Measurements from ENCODE around the gene TRIM66. TPM values are rescaled to one million over a fixed set of nuclear protein-coding genes. Genes with fewer than 3 reads are reported as not detected.

The TRIM66 gene
- polyA plus RNA-seq, 1 donor from 2014 or later: 0.75 TPM

DNA sequence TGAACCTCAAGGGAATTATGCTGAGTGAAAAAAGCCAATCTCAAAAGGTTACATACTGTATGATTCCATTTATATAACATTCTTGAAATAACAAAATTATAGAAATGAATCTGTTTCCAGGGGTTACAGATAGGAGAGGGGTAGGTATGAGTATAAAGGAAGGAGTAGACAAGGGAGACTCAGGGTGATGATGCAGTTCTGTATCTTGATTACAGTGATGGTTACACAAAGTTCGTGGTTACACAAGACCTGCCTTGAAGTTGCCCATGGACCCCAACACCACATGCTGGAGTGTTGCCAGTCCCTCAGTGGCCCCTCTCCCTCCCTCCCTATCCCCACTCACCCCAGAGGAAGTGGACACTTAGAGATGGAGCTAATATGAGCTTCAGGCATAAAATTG lies 108.7 kb downstream of the TRIM66 start:
- H3K27ac Mint-ChIP-seq: no peak overlapping the region

DNA sequence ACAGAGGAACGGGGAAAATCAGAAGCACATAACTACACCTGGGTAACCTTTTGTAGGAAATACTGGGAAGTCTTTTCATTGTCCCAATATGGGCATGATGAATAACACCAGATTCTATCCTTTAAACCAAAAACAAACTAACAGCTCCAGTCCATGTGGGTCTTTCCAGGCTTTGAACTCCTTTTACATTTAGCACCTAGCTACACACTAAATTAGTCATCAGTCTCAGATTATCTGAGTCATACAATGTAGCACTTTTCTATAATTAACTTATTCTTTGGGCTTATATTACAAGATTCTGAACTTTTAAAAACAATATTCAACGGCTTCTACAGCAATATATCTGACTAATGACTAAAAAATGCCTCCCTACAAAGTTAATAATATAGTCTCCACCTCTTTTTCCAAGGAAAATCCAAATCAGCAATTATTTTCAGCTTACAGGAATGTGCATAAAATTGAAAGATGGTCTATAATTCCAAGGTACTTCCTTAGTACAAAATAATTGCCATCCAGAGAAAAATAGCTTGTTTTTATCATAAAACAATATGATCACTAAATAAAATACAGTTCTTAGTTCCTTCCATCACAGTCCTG lies 114.8 kb downstream of the TRIM66 start:
- Mint-ChIP-seq H3K4me3 (no peak overlapping the region), H3K36me3 (no peaks in the 10 kb centered on the region), H3K27ac (no peak overlapping the region), H3K27me3 (no peaks in the 10 kb centered on the region), H3K9me3 (no peaks in the 10 kb centered on the region), H3K4me1 (peaks cover 0 to 1% (median 0%) of the 10 kb centered on the region in 3 donors)

More for the DNA sequence above, 108.7 kb downstream of the TRIM66 start:
- Mint-ChIP-seq H3K27me3 (no peaks in the 10 kb centered on the region), H3K36me3 (no peaks in the 10 kb centered on the region), H3K4me3 (no peak overlapping the region), H3K4me1 (no peaks in the 10 kb centered on the region), H3K9me3 (peaks cover 0 to 4% (median 2%) of the 10 kb centered on the region in 3 donors)

GRCh38 chr11:8566613-8567210 lies 115.8 kb downstream of the TRIM66 start:
- Mint-ChIP-seq H3K36me3 (no peaks in the 10 kb centered on the region), H3K9me3 (peaks cover 0 to 5% (median 0%) of the 10 kb centered on the region in 3 donors), H3K27me3 (no peaks in the 10 kb centered on the region), H3K4me1 (peaks cover 0 to 1% (median 0%) of the 10 kb centered on the region in 3 donors), H3K27ac (no peak overlapping the region), H3K4me3 (no peak overlapping the region)

DNA sequence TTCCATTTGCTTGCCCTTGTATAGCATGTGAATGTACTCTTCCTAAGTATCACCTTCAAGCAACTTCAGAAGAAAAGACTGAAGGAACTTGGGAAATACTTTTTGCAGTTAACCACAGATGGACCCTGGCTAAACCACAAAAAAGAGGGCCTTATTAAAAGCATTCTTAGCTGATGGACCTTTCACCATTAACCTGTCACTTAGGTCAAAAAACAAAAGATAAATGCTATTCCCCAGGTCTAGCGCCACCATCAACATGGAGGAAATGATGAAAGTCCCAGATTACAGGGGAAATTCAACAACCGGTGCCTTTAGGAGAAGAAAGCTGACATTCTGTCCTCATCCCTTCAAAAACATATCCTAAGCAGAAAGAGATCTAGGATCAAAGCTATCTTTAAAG lies 117.9 kb downstream of the TRIM66 start:
- Mint-ChIP-seq H3K27ac (no peak overlapping the region), H3K36me3 (no peaks in the 10 kb centered on the region), H3K27me3 (no peaks in the 10 kb centered on the region)

More for the DNA sequence above, 117.9 kb downstream of the TRIM66 start:
- peaks cover 0 to 1% (median 0%) of the 10 kb centered on the region in 3 donors for H3K4me1 Mint-ChIP-seq
- H3K9me3 Mint-ChIP-seq: peaks cover 0 to 8% (median 5%) of the 10 kb centered on the region in 3 donors
- H3K4me3 Mint-ChIP-seq: no peak overlapping the region

Other genes starting within 250 kb of the TRIM66 start
- 1.4 TPM for gene STK33, start 88.4 kb downstream of the TRIM66 start, polyA plus RNA-seq
- gene RPL27A, start 127 bp upstream of the TRIM66 start, polyA plus RNA-seq: 4,311 TPM
- 5.3 TPM for gene AKIP1, start 228.5 kb upstream of the TRIM66 start, polyA plus RNA-seq